Astrocyte of the cerebellum (primary cell): ENCODE results near the gene ARL13B.
"Not testable (repeated sequence)": the region's sequence is repeated elsewhere in the genome, so short reads cannot be mapped to it uniquely, and the experiment has no call there.

ENCODE experiments used
- DNase-seq: peaks from one replicate; pipeline ENCODE4 v3.0.0-alpha.2; 2011; ENCODE audit warnings: low read depth
- H3K4me3 ChIP-seq: 2 replicates; pipeline ENCODE4 v1.5.1; 2011; ENCODE audit warnings: mild to moderate bottlenecking, low read depth, low read length, moderate library complexity
- CTCF ChIP-seq: IDR thresholded peaks from 2 replicates; pipeline ENCODE4 v1.5.1; 2012; ENCODE audit warnings: low read length, low read depth, moderate library complexity, mild to moderate bottlenecking; ENCODE audit errors: missing control alignments
- in situ Hi-C: cut with HindIII; loops from 2 replicates; pipeline ENCODE4 v1.10.0; 2017; ENCODE audit warnings: low sequenced_read_pairs

Gene ARL13B

GRCh38 chr3:94065819-94066480 lies 86.0 kb downstream of the ARL13B start:
- peak; percentile 24 for DNase-seq
- no peak for TF ChIP-seq CTCF
- H3K4me3 ChIP-seq, result no peak overlapping the region
- in situ Hi-C loops, result no loop called here

GRCh38 chr3:94066506-94067500 lies 86.8 kb downstream of the ARL13B start:
- DNase-seq, result no peak
- no peak overlapping the region for H3K4me3 ChIP-seq
- no peak for TF ChIP-seq CTCF
- in situ Hi-C loops, result no loop called here

- no peak overlapping the region for H3K4me3 ChIP-seq
- in situ Hi-C loops, result no loop called here
- peak; percentile 20 for TF ChIP-seq CTCF
- no peak for DNase-seq
Observed at GRCh38 chr3:94069194-94069813, 89.3 kb downstream of the ARL13B start.

GRCh38 chr3:94070341-94070911 lies 90.5 kb downstream of the ARL13B start:
- in situ Hi-C loops, result no loop called here
- no peak for TF ChIP-seq CTCF
- no peak for DNase-seq
- no peak overlapping the region for H3K4me3 ChIP-seq

GRCh38 chr3:94071713-94072284 lies 91.8 kb downstream of the ARL13B start:
- no peak for TF ChIP-seq CTCF
- in situ Hi-C loops, result no loop called here
- DNase-seq, result no peak
- no peak overlapping the region for H3K4me3 ChIP-seq

GRCh38 chr3:94076055-94076454 lies 96.1 kb downstream of the ARL13B start:
- no peak overlapping the region for H3K4me3 ChIP-seq
- TF ChIP-seq CTCF, result no peak
- no peak for DNase-seq
- in situ Hi-C loops, result no loop called here

GRCh38 chr3:94080552-94080951 lies 100.6 kb downstream of the ARL13B start:
- H3K4me3 ChIP-seq, in situ Hi-C loops, DNase-seq: not testable (repeated sequence)
